Measurements from ENCODE around the gene AXIN1. TPM values are rescaled to one million over a fixed set of nuclear protein-coding genes. Genes with fewer than 3 reads are reported as not detected.

The AXIN1 gene
- total and polyA plus RNA-seq, 2 donors (not counting 1 experiment from before 2014, with no cell fraction given) = 5.1 to 18.7 TPM

DNA sequence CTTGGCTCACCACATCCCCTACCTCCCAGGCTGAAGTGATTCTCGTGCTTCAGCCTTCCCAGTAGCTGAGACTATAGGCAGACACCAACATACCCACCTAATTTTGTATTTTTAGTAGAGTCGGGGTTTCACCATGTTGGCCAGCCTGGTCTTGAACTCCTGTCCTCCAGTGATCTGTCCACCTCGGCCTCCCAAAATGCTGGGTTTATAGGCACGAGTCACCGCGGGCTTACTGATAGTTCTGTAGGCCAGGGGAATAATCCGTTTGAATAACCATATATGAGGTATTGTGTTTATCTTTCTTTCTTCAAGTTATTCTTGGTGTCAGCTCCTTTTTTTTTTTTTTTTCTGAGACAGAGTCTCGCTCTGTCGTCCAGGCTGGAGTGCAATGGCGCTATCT is 110.2 kb downstream of the AXIN1 start:
- Histone ChIP-seq H3K9ac (ENCODE audit: insufficient read depth, low read length) (no peak overlapping the region), H3K27me3 (ENCODE audit: control insufficient read depth, insufficient read depth, low read length) (no peaks in the 10 kb centered on the region), H3K4me1 (ENCODE audit: control insufficient read depth, extremely low read depth, insufficient read depth, low read length) (no peaks in the 10 kb centered on the region), H2AFZ (ENCODE audit: low read length) (no peak overlapping the region), H4K20me1 (ENCODE audit: control insufficient read depth, extremely low read depth, insufficient read depth, low read length) (no peaks in the 10 kb centered on the region), H3K79me2 (ENCODE audit: control insufficient read depth, insufficient read depth, low read length) (no peaks in the 10 kb centered on the region), H3K27ac (ENCODE audit: insufficient read depth, low read length) (no peak overlapping the region), H3K4me2 (ENCODE audit: extremely low read depth, insufficient read depth, low read length) (no peak overlapping the region), H3K36me3 (ENCODE audit: control insufficient read depth, insufficient read depth, low read length) (no peaks in the 10 kb centered on the region), H3K4me3 (replicated peaks in 1 of 4; ENCODE audit: control extremely low read depth in 1 of 4, insufficient read depth in 1 of 4, low read depth in 3 of 4, low read length in 4 of 4) (no peak overlapping the region), H3K9me3 (ENCODE audit: control insufficient read depth, insufficient read depth, low read depth, low read length) (no peaks in the 10 kb centered on the region)
- TF ChIP-seq, protein P1, sequence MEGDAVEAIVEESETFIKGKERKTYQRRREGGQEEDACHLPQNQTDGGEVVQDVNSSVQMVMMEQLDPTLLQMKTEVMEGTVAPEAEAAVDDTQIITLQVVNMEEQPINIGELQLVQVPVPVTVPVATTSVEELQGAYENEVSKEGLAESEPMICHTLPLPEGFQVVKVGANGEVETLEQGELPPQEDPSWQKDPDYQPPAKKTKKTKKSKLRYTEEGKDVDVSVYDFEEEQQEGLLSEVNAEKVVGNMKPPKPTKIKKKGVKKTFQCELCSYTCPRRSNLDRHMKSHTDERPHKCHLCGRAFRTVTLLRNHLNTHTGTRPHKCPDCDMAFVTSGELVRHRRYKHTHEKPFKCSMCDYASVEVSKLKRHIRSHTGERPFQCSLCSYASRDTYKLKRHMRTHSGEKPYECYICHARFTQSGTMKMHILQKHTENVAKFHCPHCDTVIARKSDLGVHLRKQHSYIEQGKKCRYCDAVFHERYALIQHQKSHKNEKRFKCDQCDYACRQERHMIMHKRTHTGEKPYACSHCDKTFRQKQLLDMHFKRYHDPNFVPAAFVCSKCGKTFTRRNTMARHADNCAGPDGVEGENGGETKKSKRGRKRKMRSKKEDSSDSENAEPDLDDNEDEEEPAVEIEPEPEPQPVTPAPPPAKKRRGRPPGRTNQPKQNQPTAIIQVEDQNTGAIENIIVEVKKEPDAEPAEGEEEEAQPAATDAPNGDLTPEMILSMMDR (conservative IDR thresholded peaks at IDR 0.05 in 1 of 2, IDR thresholded peaks at IDR 0.05 in 1 of 2; ENCODE audit: low read depth in 1 of 2, low read length in 2 of 2) = no peak
- no peak for TF ChIP-seq EZH2 (IDR thresholded peaks at IDR 0.05; ENCODE audit: low read length, missing control alignments)
- no peak for DNase-seq (ENCODE audit: low read depth in 2 of 2)

- H3K27me3 ChIP-seq (ENCODE audit: control insufficient read depth, insufficient read depth, low read length) = no peaks in the 10 kb centered on the region
- H3K27ac ChIP-seq (ENCODE audit: insufficient read depth, low read length) = no peak overlapping the region
- no peak for DNase-seq (ENCODE audit: low read depth in 2 of 2)
- no peaks in the 10 kb centered on the region for H3K36me3 ChIP-seq (ENCODE audit: control insufficient read depth, insufficient read depth, low read length)
- TF ChIP-seq EZH2 (IDR thresholded peaks at IDR 0.05; ENCODE audit: low read length, missing control alignments) = no peak
- TF ChIP-seq, protein P1 (conservative IDR thresholded peaks at IDR 0.05 in 1 of 2, IDR thresholded peaks at IDR 0.05 in 1 of 2; ENCODE audit: low read depth in 1 of 2, low read length in 2 of 2) = no peak
- H3K4me3 ChIP-seq (replicated peaks in 1 of 4; ENCODE audit: control extremely low read depth in 1 of 4, insufficient read depth in 1 of 4, low read depth in 3 of 4, low read length in 4 of 4) = no peak overlapping the region
- H3K9me3 ChIP-seq (ENCODE audit: control insufficient read depth, insufficient read depth, low read depth, low read length) = no peaks in the 10 kb centered on the region
- H3K4me1 ChIP-seq (ENCODE audit: control insufficient read depth, extremely low read depth, insufficient read depth, low read length) = no peaks in the 10 kb centered on the region
- H3K79me2 ChIP-seq (ENCODE audit: control insufficient read depth, insufficient read depth, low read length) = no peaks in the 10 kb centered on the region
- H3K4me2 ChIP-seq (ENCODE audit: extremely low read depth, insufficient read depth, low read length) = no peak overlapping the region
- H2AFZ ChIP-seq (ENCODE audit: low read length) = no peak overlapping the region
- no peak overlapping the region for H3K9ac ChIP-seq (ENCODE audit: insufficient read depth, low read length)
- H4K20me1 ChIP-seq (ENCODE audit: control insufficient read depth, extremely low read depth, insufficient read depth, low read length) = no peaks in the 10 kb centered on the region
Measured at GRCh38 chr16:240559-240958, 112.0 kb downstream of the AXIN1 start.

GRCh38 chr16:239948-240277 is 112.6 kb downstream of the AXIN1 start:
- DNase-seq (ENCODE audit: low read depth in 2 of 2) = peak in 1 of 2 donors; percentile 23
- Histone ChIP-seq H3K9me3 (ENCODE audit: control insufficient read depth, insufficient read depth, low read depth, low read length) (no peaks in the 10 kb centered on the region), H3K27ac (ENCODE audit: insufficient read depth, low read length) (peak overlapping the region; percentile 38), H3K36me3 (ENCODE audit: control insufficient read depth, insufficient read depth, low read length) (no peaks in the 10 kb centered on the region), H3K4me3 (replicated peaks in 1 of 4; ENCODE audit: control extremely low read depth in 1 of 4, insufficient read depth in 1 of 4, low read depth in 3 of 4, low read length in 4 of 4) (no peak overlapping the region), H3K27me3 (ENCODE audit: control insufficient read depth, insufficient read depth, low read length) (no peaks in the 10 kb centered on the region), H3K4me2 (ENCODE audit: extremely low read depth, insufficient read depth, low read length) (no peak overlapping the region), H3K9ac (ENCODE audit: insufficient read depth, low read length) (no peak overlapping the region), H2AFZ (ENCODE audit: low read length) (no peak overlapping the region), H3K79me2 (ENCODE audit: control insufficient read depth, insufficient read depth, low read length) (no peaks in the 10 kb centered on the region), H3K4me1 (ENCODE audit: control insufficient read depth, extremely low read depth, insufficient read depth, low read length) (no peaks in the 10 kb centered on the region), H4K20me1 (ENCODE audit: control insufficient read depth, extremely low read depth, insufficient read depth, low read length) (no peaks in the 10 kb centered on the region)
- TF ChIP-seq EZH2 (IDR thresholded peaks at IDR 0.05; ENCODE audit: low read length, missing control alignments) = no peak
- TF ChIP-seq, protein P1 (conservative IDR thresholded peaks at IDR 0.05 in 1 of 2, IDR thresholded peaks at IDR 0.05 in 1 of 2; ENCODE audit: low read depth in 1 of 2, low read length in 2 of 2) = no peak

Other genes with a start within 250 kb of the AXIN1 start
- 6.7 and 9.6 TPM in 2 replicates for gene NPRL3, start 214.1 kb downstream of the AXIN1 start, total RNA-seq
- gene NPRL3, start 214.1 kb downstream of the AXIN1 start, polyA plus RNA-seq = 8.7 and 13.6 TPM in 2 replicates
- gene HBZ, start 200.1 kb downstream of the AXIN1 start, total RNA-seq = not detected in 2 replicates
- gene HBZ, start 200.1 kb downstream of the AXIN1 start, polyA plus RNA-seq = not detected in 2 replicates
- gene HBM, start 186.7 kb downstream of the AXIN1 start, total RNA-seq = not detected in 2 replicates
- not detected in 2 replicates for gene HBM, start 186.7 kb downstream of the AXIN1 start, polyA plus RNA-seq
- gene HBA2, start 179.8 kb downstream of the AXIN1 start, total RNA-seq = not detected in 2 replicates
- gene HBA2, start 179.8 kb downstream of the AXIN1 start, polyA plus RNA-seq = 0.19 TPM in 1 of 2 replicates, not detected in the other
- gene HBA1, start 176.0 kb downstream of the AXIN1 start, total RNA-seq = not detected in 2 replicates
- gene HBA1, start 176.0 kb downstream of the AXIN1 start, polyA plus RNA-seq = 0.69 and 0.77 TPM in 2 replicates
- gene HBQ1, start 172.3 kb downstream of the AXIN1 start, total RNA-seq = not detected in 2 replicates
- gene HBQ1, start 172.3 kb downstream of the AXIN1 start, polyA plus RNA-seq = not detected in 2 replicates
- gene LUC7L, start 123.3 kb downstream of the AXIN1 start, total RNA-seq = 32.4 and 38.0 TPM in 2 replicates
- 30.9 and 31.1 TPM in 2 replicates for gene LUC7L, start 123.3 kb downstream of the AXIN1 start, polyA plus RNA-seq
- 67.0 and 68.5 TPM in 2 replicates for gene FAM234A, start 117.9 kb downstream of the AXIN1 start, total RNA-seq
- 53.7 and 64.8 TPM in 2 replicates for gene FAM234A, start 117.9 kb downstream of the AXIN1 start, polyA plus RNA-seq
- gene RGS11, start 76.8 kb downstream of the AXIN1 start, total RNA-seq = 3.1 and 6.3 TPM in 2 replicates
- gene RGS11, start 76.8 kb downstream of the AXIN1 start, polyA plus RNA-seq = 1.1 TPM in 2 replicates
- gene ARHGDIG, start 72.1 kb downstream of the AXIN1 start, total RNA-seq = 0.77 and 1.3 TPM in 2 replicates
- gene ARHGDIG, start 72.1 kb downstream of the AXIN1 start, polyA plus RNA-seq = 0.12 and 0.30 TPM in 2 replicates
- gene PDIA2, start 69.6 kb downstream of the AXIN1 start, total RNA-seq = 0.33 TPM in 1 of 2 replicates, not detected in the other
- 0.06 and 0.18 TPM in 2 replicates for gene PDIA2, start 69.6 kb downstream of the AXIN1 start, polyA plus RNA-seq
- gene MRPL28, start 17.8 kb upstream of the AXIN1 start, total RNA-seq = 53.7 and 65.2 TPM in 2 replicates
- 86.5 and 133 TPM in 2 replicates for gene MRPL28, start 17.8 kb upstream of the AXIN1 start, polyA plus RNA-seq
- gene PGAP6, start 29.3 kb upstream of the AXIN1 start, total RNA-seq = 48.8 and 82.7 TPM in 2 replicates
- 46.2 and 73.2 TPM in 2 replicates for gene PGAP6, start 29.3 kb upstream of the AXIN1 start, polyA plus RNA-seq
- 51.9 and 71.7 TPM in 2 replicates for gene NME4, start 44.5 kb upstream of the AXIN1 start, total RNA-seq
- 114 and 121 TPM in 2 replicates for gene NME4, start 44.5 kb upstream of the AXIN1 start, polyA plus RNA-seq
- 6.4 and 12.1 TPM in 2 replicates for gene DECR2, start 49.2 kb upstream of the AXIN1 start, total RNA-seq
- 10.8 and 12.0 TPM in 2 replicates for gene DECR2, start 49.2 kb upstream of the AXIN1 start, polyA plus RNA-seq
- 17.5 and 22.1 TPM in 2 replicates for gene RAB11FIP3, start 72.9 kb upstream of the AXIN1 start, total RNA-seq
- gene RAB11FIP3, start 72.9 kb upstream of the AXIN1 start, polyA plus RNA-seq = 7.3 and 11.9 TPM in 2 replicates
- gene CAPN15, start 175.0 kb upstream of the AXIN1 start, total RNA-seq = 16.4 and 21.3 TPM in 2 replicates
- gene CAPN15, start 175.0 kb upstream of the AXIN1 start, polyA plus RNA-seq = 4.1 and 7.8 TPM in 2 replicates
- not detected in 2 replicates for gene PRR35, start 207.7 kb upstream of the AXIN1 start, total RNA-seq
- not detected in 2 replicates for gene PRR35, start 207.7 kb upstream of the AXIN1 start, polyA plus RNA-seq
- gene NHLRC4, start 214.3 kb upstream of the AXIN1 start, total RNA-seq = 2.1 and 3.3 TPM in 2 replicates
- gene NHLRC4, start 214.3 kb upstream of the AXIN1 start, polyA plus RNA-seq = 0.34 and 0.66 TPM in 2 replicates
- 20.5 and 22.3 TPM in 2 replicates for gene PIGQ, start 217.2 kb upstream of the AXIN1 start, total RNA-seq
- gene PIGQ, start 217.2 kb upstream of the AXIN1 start, polyA plus RNA-seq = 11.2 and 13.0 TPM in 2 replicates
- 9.8 and 11.6 TPM in 2 replicates for gene RAB40C, start 237.3 kb upstream of the AXIN1 start, total RNA-seq
- gene RAB40C, start 237.3 kb upstream of the AXIN1 start, polyA plus RNA-seq = 3.2 and 3.7 TPM in 2 replicates